RCC 7860 (cell line): ENCODE results near the gene LRMDA.

Experiments used
- DNase-seq: peaks from one replicate; pipeline ENCODE4 v3.0.0-alpha.2; 2015; ENCODE audit warnings: low spot score
- FAIRE-seq: peaks from 2 replicates; lab custom pipeline; 2012; peaks lifted over from hg19 to GRCh38; lab: Jason Lieb, UNC

LRMDA gene

GRCh38 chr10:76251841-76252671 lies 820.6 kb downstream of the LRMDA start:
- FAIRE-seq (no peak), DNase-seq (no peak)

- FAIRE-seq (no peak), DNase-seq (no peak)
These were observed 821.3 kb downstream of the LRMDA start for GRCh38 chr10:76252733-76253132.

DNA sequence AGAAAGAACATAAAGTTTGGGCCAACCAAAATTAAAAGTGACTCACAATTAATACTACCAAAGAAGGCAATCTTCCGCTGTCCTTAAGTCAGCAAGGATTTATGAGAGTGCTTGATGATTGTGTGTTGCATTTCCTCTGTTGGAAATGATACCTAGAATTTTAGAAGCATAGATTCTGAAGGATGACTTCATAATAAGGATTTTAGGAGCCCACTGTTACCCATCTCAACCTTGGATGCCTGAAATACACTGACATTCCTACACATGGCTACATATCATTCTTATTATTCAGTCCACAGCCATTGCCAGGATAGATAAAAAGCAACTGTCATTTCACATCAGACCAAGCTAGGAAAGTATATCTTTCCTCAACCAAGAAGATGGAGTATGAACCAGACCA lies 823.8 kb downstream of the LRMDA start:
- DNase-seq = no peak
- FAIRE-seq = no peak

GRCh38 chr10:76257816-76258215 lies 826.4 kb downstream of the LRMDA start:
- peak; percentile 7 for DNase-seq
- FAIRE-seq = no peak

DNA sequence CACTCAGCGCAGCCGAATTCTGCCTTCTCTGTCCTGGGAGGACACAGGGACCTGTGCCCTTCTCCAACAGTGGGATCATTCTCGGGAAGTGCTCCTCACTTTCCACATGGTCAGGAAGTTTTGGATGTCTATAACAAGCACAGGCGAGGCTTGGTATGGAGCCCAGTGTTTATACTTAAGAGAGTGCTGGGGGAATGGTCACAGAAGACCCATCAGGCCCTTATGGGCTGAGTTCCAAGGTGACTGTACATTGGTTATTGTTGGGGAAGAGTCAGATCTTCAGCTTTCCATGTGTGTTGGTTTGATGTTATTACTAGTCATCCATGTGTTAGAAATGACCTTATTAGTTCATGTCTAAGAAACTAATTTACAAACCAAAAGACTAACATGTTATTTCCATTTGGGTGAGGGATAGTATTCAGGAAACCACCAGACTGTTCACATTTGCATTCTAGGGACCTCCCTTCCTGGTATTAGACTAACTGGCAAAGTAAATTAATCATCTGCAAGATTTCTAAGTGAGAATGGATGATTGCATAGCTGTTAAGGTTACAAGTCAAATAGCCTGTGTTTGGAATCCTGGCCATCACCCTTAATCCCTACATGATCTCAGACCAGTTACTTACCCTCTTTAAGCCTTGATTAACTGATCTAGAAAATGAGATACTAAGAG lies 834.2 kb downstream of the LRMDA start:
- DNase-seq (no peak), FAIRE-seq (no peak)

DNA sequence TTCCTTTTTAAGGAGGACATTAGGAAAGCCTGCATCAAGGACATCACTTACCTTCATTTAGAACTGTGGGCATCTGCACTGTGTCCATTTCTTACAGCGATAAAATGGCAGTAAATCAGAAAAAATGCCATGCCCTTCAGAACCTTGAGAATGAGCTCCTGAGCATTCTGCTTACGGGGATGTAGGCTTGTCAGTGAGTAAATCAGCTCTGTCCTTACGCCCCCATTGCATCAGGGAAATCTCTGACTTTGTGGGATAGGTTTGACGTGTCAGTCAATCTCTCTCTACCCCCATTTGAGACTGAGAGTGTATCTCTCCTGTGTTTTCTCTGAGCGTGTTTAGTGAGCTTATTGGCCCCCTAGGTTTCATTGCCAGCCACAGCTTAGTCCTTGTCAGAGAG lies 837.1 kb downstream of the LRMDA start:
- no peak for DNase-seq
- no peak for FAIRE-seq

DNA sequence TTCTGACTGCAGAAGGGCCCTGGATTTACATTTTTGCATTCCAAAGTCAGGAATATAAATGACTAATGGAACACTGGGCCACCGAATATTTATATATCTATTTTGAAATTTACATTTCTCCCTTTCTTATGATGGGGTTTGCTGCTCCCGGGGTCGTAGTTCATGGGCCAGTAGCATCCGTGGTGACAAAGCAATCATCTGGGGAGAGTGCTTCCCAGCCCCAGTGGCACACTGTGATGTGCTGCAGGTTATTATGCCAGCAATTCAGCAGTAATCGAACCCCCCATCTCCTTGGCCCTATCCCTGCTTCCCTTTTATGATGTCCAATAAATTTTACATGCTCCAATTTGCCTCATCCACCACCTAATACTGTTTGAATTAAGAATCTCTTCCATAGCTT lies 837.5 kb downstream of the LRMDA start:
- FAIRE-seq (no peak), DNase-seq (no peak)

DNA sequence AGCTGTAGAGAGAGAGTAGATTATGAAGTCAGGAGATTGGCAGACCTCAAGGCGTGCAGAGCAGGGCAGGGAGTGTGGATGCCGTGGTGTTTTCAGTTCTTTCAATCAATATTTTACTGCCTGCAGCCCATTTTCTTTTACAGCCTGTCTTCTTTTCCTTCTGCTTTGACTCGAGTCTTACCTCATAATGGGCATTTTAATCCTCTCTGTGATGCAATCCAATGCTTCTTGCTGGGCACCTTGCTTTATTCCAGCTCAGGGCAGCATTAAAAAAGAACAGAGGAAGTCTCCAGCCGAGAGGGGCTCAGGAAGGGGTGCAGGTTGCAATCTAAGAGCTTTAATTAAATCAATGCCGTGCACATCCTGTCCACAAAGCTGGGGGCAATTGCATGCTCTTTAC lies 839.0 kb downstream of the LRMDA start:
- FAIRE-seq = no peak
- DNase-seq = no peak

- FAIRE-seq (no peak), DNase-seq (no peak)
These were observed 843.5 kb downstream of the LRMDA start for GRCh38 chr10:76274933-76275332.

DNA sequence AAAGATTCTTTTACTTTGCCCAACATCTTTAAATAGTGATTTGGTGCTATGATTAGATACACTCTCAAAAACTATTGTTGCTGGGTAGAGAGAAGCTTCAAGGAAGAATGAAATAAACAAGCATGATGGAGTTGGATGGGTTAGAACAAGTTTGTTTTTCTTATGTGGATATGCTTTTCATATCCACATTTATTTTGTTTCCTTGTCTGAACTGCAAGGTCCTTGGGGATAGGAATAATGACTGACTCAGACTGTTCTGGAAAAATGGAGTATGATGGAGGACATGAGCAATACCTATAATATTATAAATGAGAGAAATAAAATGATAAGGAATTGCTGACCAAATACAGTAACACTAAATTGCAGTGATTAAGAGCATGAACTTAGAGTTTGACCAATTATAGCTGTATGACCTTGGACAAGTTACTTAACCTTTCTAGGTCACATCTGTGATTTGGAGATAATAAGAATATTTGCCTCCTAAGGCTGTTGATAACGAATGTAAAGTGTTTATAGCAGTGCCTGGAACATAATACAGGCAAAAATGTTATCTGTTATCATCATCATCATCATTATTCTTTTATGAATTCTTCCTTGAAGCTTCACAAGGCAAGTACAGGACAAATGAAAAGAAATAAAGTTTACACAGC lies 847.5 kb downstream of the LRMDA start:
- no peak for DNase-seq
- FAIRE-seq = no peak

DNA sequence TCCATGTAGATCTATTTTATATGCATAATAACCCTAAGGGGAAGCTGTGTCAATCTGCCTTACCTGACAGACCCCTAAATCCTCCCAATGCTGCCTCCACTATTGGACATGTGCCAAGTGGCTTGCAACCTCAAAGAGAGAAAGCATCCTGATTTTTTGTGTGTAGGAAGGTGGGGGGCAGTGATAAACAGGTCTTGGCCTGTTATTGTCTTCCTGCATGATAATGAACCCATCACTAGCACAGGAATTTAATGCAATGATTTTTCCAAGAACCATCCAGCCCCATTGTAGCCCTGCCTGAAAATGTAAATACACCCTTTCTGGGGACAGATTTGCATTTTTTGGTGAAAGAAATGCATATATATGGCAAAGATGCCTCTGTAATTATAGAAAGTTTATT lies 850.2 kb downstream of the LRMDA start:
- DNase-seq (no peak), FAIRE-seq (no peak)

DNA sequence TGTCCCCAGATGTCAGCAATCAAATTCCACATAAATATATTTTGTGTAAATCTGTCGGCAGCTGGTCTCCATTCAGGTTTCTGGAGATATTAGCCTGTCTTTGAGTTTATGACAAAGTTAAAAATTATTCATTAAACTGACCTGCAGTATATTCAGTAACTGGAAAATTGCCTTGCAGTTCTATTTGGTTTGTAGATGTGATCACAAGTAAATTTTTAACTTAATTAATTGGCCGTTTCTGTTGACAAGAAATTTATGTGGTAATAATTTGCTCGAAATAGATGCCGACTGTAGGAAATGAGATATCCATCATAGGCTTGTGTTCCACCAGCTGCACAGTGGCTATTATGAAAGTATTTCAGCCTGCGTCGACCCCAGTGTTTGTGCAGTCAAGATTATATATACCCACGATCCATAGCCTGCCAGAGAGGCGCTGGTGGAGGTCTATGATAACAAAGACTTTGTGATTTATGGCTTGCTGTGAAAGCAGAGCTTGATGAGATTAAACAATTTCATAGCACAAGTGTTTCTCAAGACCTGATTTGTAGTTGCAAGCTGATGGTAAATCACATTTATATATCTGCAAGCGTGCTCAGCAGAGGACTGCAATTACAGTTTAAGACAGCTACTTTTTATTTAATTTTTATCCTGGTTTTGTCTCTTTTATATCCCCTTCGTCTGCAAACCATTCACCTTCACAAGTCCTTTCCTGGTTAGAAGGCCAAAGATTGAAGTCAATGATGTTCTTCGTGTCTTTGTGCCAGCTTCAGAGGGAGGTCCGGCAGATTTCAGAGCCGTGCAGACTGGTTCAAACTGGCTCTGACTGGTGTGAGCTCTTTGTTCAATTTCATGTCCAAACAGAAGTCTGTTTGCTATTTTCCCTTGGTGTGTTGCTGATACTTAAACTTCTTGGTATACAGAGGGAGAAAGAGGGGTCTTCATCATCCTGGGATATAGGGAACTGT lies 850.9 kb downstream of the LRMDA start:
- DNase-seq (peak; percentile 49), FAIRE-seq (peak; percentile 93)

DNA sequence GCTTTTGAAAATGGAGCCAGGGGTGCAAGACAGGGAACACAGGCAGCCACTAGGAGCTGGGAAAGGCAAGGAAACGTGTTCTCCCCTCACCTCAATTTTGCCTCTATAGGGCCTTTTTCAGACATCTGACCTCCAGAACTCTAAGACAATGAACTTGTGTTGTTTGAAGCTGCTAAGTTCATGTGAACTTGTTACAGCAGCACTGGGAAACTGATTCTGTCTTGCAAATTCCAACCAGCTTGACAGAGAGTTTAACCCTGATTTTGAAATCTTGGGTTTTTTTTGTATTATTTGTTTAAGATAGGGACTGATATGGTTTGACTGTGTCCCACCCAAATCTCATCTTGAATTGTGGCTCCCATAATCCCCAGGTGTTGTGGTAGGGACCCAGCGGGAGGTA lies 852.9 kb downstream of the LRMDA start:
- no peak for DNase-seq
- FAIRE-seq = no peak

DNA sequence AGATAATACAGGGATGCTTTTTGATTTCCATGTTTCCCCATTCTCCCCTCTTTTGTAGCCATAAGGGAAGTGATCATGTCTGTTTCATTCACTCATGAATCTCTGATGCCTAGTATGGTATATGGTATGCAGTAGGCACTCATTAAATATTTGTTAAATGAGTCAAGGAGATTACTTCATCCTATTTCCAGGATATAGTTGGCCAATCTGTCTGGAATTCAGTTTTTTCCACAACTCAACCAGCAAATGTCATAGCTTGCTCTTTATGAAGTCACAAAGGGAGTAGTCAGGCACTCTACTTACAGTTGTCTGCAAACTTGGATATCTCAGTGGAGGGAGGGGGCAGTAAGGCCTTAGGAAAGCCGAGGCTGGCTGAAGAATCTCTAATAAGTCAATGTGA lies 853.6 kb downstream of the LRMDA start:
- DNase-seq (peak; percentile 87), FAIRE-seq (peak; percentile 86)

DNA sequence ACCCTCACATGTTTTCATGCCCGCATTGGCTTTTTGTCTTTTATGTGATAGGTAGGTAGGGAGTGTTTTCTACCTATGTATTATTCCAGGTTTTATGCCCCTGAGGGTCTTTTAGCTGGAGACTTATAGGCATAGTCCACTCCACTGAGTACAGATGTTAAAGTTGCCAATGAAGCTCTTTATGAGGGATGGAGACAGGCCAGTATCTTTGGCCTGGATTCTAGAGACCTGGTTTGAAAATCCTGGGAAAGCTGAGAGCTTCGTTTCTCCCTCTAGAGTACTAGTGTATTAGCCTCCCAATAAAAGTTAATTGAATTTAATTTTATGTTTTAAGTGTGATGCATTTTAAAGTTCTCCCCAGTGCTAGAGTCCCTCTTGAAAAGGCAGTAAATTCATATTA lies 854.1 kb downstream of the LRMDA start:
- no peak for DNase-seq
- no peak for FAIRE-seq

DNA sequence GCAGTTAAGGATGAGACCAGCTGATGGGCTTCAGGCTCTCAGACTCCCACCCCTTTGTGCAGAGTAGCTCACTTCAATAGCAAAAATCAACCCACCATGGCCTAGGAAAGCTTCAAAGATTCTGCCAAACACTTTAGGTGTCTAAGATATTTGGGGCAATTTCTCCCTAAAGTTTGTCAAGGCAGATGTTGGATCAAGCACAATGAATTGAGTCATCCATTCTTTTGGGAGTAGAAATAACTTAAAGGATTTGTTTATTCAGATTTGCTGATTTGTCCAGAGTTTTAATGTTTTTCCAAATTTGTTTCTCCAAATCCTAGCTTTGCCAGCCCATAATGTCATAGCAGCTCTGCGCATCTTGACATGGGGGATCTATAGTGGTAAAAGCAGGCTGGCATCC lies 855.1 kb downstream of the LRMDA start:
- DNase-seq = no peak
- no peak for FAIRE-seq

DNA sequence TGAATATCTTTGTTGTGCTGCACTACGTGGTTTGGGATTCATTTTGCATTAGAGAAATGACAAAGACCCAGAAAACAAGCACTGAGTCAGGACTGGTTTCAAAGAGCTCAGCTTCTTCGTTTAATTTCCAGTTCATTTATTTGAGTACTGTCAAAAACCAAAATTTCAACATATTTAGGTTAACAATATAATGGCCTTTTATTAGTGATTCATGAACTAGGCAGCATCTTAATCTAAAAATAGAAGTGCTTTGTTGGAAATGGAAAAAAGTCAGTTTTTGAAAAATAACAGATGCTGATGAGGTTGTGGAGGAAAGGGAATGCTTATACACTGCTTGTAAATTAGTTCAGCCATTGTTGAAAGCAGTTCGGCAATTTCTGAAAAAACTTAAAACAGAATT lies 856.4 kb downstream of the LRMDA start:
- FAIRE-seq = no peak
- no peak for DNase-seq

DNA sequence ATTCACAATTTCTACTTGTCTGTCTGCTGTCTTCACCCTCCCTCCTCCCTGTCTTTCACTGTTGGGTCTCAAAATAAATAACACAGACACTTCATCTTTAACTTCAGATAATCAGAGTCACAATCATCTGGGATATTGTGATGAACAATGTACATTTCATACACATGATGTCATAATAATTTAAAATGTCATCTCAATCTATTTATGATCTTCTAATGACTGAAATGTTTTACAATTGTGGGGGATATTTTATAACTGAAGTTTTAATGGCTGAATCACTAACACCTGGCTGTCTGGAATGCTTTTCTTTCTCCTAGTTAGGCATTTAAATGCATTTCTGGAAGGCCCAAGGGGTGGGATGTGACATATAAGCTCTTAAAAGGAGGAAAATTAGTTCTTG lies 859.8 kb downstream of the LRMDA start:
- FAIRE-seq = peak; percentile 26
- no peak for DNase-seq

DNA sequence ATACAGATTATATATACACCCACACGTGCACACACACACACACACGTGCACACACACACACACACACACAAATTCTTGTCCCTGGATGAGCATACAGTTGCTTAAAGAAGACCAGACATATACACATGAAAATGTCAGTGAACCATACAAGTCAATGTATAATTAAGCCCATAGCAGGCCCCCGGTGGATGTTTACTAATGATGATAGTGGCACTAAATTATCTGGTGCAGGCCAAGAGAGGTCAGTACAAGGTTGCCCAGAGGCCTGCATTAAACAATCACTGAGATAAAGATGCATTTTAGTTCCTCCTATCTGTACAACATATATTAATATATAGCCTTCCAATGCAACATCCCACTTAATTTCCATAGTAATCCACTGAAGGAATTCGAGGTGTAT lies 860.5 kb downstream of the LRMDA start:
- DNase-seq (no peak), FAIRE-seq (no peak)

DNA sequence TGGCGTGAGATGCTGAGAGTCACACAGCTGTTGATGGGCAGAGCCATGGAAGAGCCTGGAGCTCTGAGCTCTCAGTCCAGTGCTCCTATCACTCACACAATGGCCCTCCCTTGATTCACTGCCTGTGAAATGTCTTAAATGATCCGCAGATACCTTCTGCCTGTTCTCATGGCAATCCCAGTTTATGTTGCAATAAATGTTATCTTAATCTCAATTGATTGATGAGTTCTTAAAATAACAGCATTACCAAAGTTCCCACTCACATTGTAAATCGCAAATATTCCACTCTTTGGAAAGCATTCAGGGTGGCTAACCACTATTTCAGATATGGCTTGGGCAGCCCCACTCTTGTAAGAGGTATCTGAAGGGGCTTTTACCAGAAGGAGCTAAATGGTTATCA lies 865.5 kb downstream of the LRMDA start:
- no peak for DNase-seq
- no peak for FAIRE-seq

- no peak for DNase-seq
- no peak for FAIRE-seq
These were observed 865.9 kb downstream of the LRMDA start for GRCh38 chr10:76297358-76297757.
